ENCODE results near the gene AKAP4.

The AKAP4 gene

GRCh38 chrX:50167366-50167765 is 33.4 kb downstream of the AKAP4 start:
- peaks cover 3% of the 10 kb centered on the region for H3K9me3 Mint-ChIP-seq
- no peaks in the 10 kb centered on the region for H3K36me3 Mint-ChIP-seq (ENCODE audit: low read depth)
- H3K27ac Mint-ChIP-seq = no peak overlapping the region

GRCh38 chrX:50165727-50166126 is 35.1 kb downstream of the AKAP4 start:
- no peaks in the 10 kb centered on the region for H3K4me1 Mint-ChIP-seq
- H3K9me3 Mint-ChIP-seq = peaks cover 3% of the 10 kb centered on the region
- no peaks in the 10 kb centered on the region for H3K27me3 Mint-ChIP-seq (ENCODE audit: low read depth)
- H3K4me3 Mint-ChIP-seq = no peak overlapping the region
- H3K27ac Mint-ChIP-seq = no peak overlapping the region
- H3K36me3 Mint-ChIP-seq (ENCODE audit: low read depth) = no peaks in the 10 kb centered on the region
- no peak for TF ChIP-seq CTCF (IDR thresholded peaks at IDR 0.05; ENCODE audit: unreplicated experiment in 3 of 3)

More at GRCh38 chrX:50167366-50167765, 33.4 kb downstream of the AKAP4 start:
- no peak for TF ChIP-seq CTCF (IDR thresholded peaks at IDR 0.05; ENCODE audit: unreplicated experiment in 3 of 3)
- H3K27me3 Mint-ChIP-seq (ENCODE audit: low read depth) = no peaks in the 10 kb centered on the region
- no peak overlapping the region for H3K4me3 Mint-ChIP-seq
- no peaks in the 10 kb centered on the region for H3K4me1 Mint-ChIP-seq

GRCh38 chrX:50161127-50161526 is 39.7 kb downstream of the AKAP4 start:
- TF ChIP-seq CTCF (IDR thresholded peaks at IDR 0.05; ENCODE audit: unreplicated experiment in 3 of 3) = no peak
- H3K27ac Mint-ChIP-seq = no peak overlapping the region
- no peaks in the 10 kb centered on the region for H3K36me3 Mint-ChIP-seq (ENCODE audit: low read depth)
- H3K4me1 Mint-ChIP-seq = peaks cover 3% of the 10 kb centered on the region
- no peak overlapping the region for H3K4me3 Mint-ChIP-seq
- H3K27me3 Mint-ChIP-seq (ENCODE audit: low read depth) = peaks cover 3% of the 10 kb centered on the region
- H3K9me3 Mint-ChIP-seq = peaks cover 6% of the 10 kb centered on the region

- Mint-ChIP-seq H3K27ac (peak overlapping the region in 1 of 3 experiments; percentile 12), H3K27me3 (ENCODE audit: low read depth) (peaks cover 3% of the 10 kb centered on the region), H3K4me1 (peaks cover 3% of the 10 kb centered on the region), H3K4me3 (no peak overlapping the region), H3K9me3 (peaks cover 21% of the 10 kb centered on the region), H3K36me3 (ENCODE audit: low read depth) (no peaks in the 10 kb centered on the region)
- no peak for TF ChIP-seq CTCF (IDR thresholded peaks at IDR 0.05; ENCODE audit: unreplicated experiment in 3 of 3)
Measured at GRCh38 chrX:50158593-50158992, 42.2 kb downstream of the AKAP4 start.

GRCh38 chrX:50157545-50158135 is 43.2 kb downstream of the AKAP4 start:
- Mint-ChIP-seq H3K36me3 (ENCODE audit: low read depth) (no peaks in the 10 kb centered on the region), H3K9me3 (peaks cover 21% of the 10 kb centered on the region)

More at GRCh38 chrX:50157545-50158135, 43.2 kb downstream of the AKAP4 start:
- no peak overlapping the region for H3K4me3 Mint-ChIP-seq
- TF ChIP-seq CTCF (IDR thresholded peaks at IDR 0.05; ENCODE audit: unreplicated experiment in 3 of 3) = no peak
- H3K27me3 Mint-ChIP-seq (ENCODE audit: low read depth) = peaks cover 3% of the 10 kb centered on the region
- no peak overlapping the region for H3K27ac Mint-ChIP-seq
- H3K4me1 Mint-ChIP-seq = peaks cover 7% of the 10 kb centered on the region

All from nephron (organoid).